ENCODE measurements around the gene FAM24B.

FAM24B gene

GRCh38 chr10:122821808-122822207, 57.6 kb downstream of the FAM24B start:
- DNase-seq: no peak

- no peak for DNase-seq
Measured at GRCh38 chr10:122815458-122815857, 63.9 kb downstream of the FAM24B start.

DNA sequence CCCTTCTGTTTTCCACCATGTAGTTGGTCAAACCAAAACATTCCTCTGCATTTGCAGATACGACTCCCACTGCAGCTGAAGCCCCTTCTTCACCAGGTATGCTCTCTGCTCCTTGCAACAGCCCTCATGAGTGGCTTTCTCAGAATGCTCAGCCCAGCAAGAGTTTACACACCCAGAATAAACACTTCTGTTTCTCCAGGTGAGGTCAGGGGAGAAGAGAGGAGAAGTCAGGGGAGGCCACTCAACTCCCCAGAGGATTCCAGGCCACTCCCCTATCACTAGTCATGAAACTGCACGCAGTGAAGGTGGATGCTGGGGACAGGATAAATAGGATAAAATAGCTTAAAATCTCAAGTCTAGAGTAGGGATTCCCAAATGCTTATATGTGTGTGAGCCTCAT, 64.9 kb downstream of the FAM24B start:
- no peak for DNase-seq

- DNase-seq: no peak
Measured at GRCh38 chr10:122812751-122813150, 66.6 kb downstream of the FAM24B start.

- DNase-seq: no peak
Measured at GRCh38 chr10:122802282-122802681, 77.1 kb downstream of the FAM24B start.

All from 8988T (cell line).